OCI-LY7 (cell line): ENCODE measurements around the gene SEL1L2. TPM values are rescaled to one million over a fixed set of nuclear protein-coding genes. Genes with fewer than 3 reads are reported as not detected.

Source experiments
- BruUV-seq: library from RNA; stranded (reverse); fragments of 400-500 nt; replicated peaks from 2 replicates; lab custom pipeline; 2021; lab: Mats Ljungman, UMichigan
- CTCF ChIA-PET: fragments of 300-600 bp; sonication (Branson Sonifier 250); formaldehyde crosslinking; loops from one replicate; lab custom pipeline; 2022; ENCODE audit warnings: antibody characterized with exemption; ENCODE audit not compliant: unreplicated experiment; lab: Charles Lee
- POLR2A ChIA-PET: fragments of 300-600 bp; sonication (Branson Sonifier 250); formaldehyde crosslinking; loops from one replicate; lab custom pipeline; 2022; ENCODE audit warnings: antibody characterized with exemption; lab: Charles Lee
- DNase-seq: peaks from one replicate; pipeline ENCODE4 v3.0.0-alpha.2; 2015; ENCODE audit warnings: low spot score
- H2AFZ ChIP-seq: fragments of 200-600 bp; sonication (generic), shearing (Covaris generic); 2 replicates; pipeline ENCODE4 v1.6.1; 2014; ENCODE audit warnings: mild to moderate bottlenecking, antibody characterized with exemption, low read length, moderate library complexity
- H3K27ac ChIP-seq: fragments of 200-600 bp; sonication (generic); 2 replicates; pipeline ENCODE4 v1.5.1; 2014; ENCODE audit warnings: mixed run types, low read depth, mild to moderate bottlenecking, moderate library complexity, low read length, inconsistent platforms; ENCODE audit not compliant: poor library complexity, severe bottlenecking
- H3K36me3 ChIP-seq: fragments of 200-600 bp; sonication (generic); 2 replicates; pipeline ENCODE4 v1.6.1; 2014; ENCODE audit warnings: mild to moderate bottlenecking, antibody characterized with exemption, low read length, moderate library complexity, mixed read lengths; ENCODE audit not compliant: insufficient read depth
- H3K4me1 ChIP-seq: fragments of 200-600 bp; sonication (generic); 2 replicates; pipeline ENCODE4 v1.5.1; 2014; ENCODE audit warnings: mild to moderate bottlenecking, low read length; ENCODE audit not compliant: insufficient read depth, poor library complexity, severe bottlenecking
- H3K4me2 ChIP-seq: fragments of 200-600 bp; sonication (generic); 2 replicates; pipeline ENCODE4 v1.6.1; 2014; ENCODE audit warnings: mild to moderate bottlenecking, low read length
- H3K4me3 ChIP-seq: fragments of 200-600 bp; sonication (generic); 2 replicates; pipeline ENCODE4 v1.5.1; 2014; ENCODE audit warnings: mild to moderate bottlenecking, low read depth, low read length; ENCODE audit not compliant: poor library complexity, severe bottlenecking
- H3K79me2 ChIP-seq: fragments of 200-600 bp; sonication (generic); 2 replicates; pipeline ENCODE4 v1.6.1; 2016; ENCODE audit warnings: low read depth, mild to moderate bottlenecking, low read length, moderate library complexity, mixed read lengths; ENCODE audit not compliant: insufficient read depth
- H3K9me2 ChIP-seq: fragments of 200-600 bp; sonication (generic); 2 replicates; pipeline ENCODE4 v1.6.1; 2016; ENCODE audit warnings: mild to moderate bottlenecking, low read length, mixed read lengths; ENCODE audit not compliant: insufficient read depth
- H3K9me3 ChIP-seq: fragments of 200-600 bp; sonication (generic); 2 replicates; pipeline ENCODE4 v1.6.1; 2014; ENCODE audit warnings: mild to moderate bottlenecking, mixed run types, low read length, mixed read lengths
- H4K20me1 ChIP-seq: fragments of 200-600 bp; sonication (generic); 2 replicates; pipeline ENCODE4 v1.6.1; 2014; ENCODE audit warnings: mild to moderate bottlenecking, antibody characterized with exemption, low read length, moderate library complexity, mixed read lengths; ENCODE audit not compliant: insufficient read depth
- CTCF ChIP-seq: fragments of 200-600 bp; sonication (generic); conservative IDR thresholded peaks from 2 replicates; pipeline ENCODE4 v1.5.1; 2014; ENCODE audit warnings: mild to moderate bottlenecking, antibody characterized with exemption, low read length, moderate library complexity, mixed read lengths
- EZH2phosphoT487 ChIP-seq: fragments of 200-600 bp; sonication (generic); IDR thresholded peaks from 2 replicates; pipeline ENCODE4 v1.6.1; 2018; ENCODE audit warnings: low read depth, borderline replicate concordance, mild to moderate bottlenecking, mixed run types, antibody characterized with exemption, low read length, moderate library complexity, mixed read lengths
- intact Hi-C: fragments of 100-400 bp; cut with micrococcal nuclease; formaldehyde crosslinking; loops from one replicate; pipeline ENCODE4 v1.10.0; 2022; ENCODE audit not compliant: unreplicated experiment
- total RNA-seq, 2 experiments: library from RNA; depleted of rRNA in 1 of 2; stranded (reverse); fragments of >200 nt in 1 of 2; shearing (Covaris generic) in 1 of 2; gene quantifications; 2 replicates each; pipeline ENCODE4 v1.2.3, GENCODE V29; 2014 to 2022

The SEL1L2 gene
- total RNA-seq, 2 experiments from 2014 or later: not detected

GRCh38 chr20:13891575-13891974 is 98.8 kb downstream of the SEL1L2 start:
- CTCF ChIA-PET: no interaction called here
- Histone ChIP-seq H3K36me3 (no peaks in the 10 kb centered on the region), H3K27ac (no peak overlapping the region), H3K4me1 (no peaks in the 10 kb centered on the region), H3K4me2 (no peak overlapping the region), H3K9me2 (no peaks in the 10 kb centered on the region), H3K79me2 (no peaks in the 10 kb centered on the region), H3K9me3 (no peaks in the 10 kb centered on the region), H2AFZ (no peak overlapping the region), H3K4me3 (no peak overlapping the region), H4K20me1 (no peaks in the 10 kb centered on the region)
- POLR2A ChIA-PET: interaction anchor here (0.6 kb wide), 2 partner anchors 60 to 599 kb away, joined by 3 read pairs; no protein-coding TSS in a partner anchor
- DNase-seq: no peak
- BruUV-seq: no TSS peak
- intact Hi-C loops: no loop called here
- TF ChIP-seq EZH2phosphoT487: no peak
- TF ChIP-seq CTCF: no peak

DNA sequence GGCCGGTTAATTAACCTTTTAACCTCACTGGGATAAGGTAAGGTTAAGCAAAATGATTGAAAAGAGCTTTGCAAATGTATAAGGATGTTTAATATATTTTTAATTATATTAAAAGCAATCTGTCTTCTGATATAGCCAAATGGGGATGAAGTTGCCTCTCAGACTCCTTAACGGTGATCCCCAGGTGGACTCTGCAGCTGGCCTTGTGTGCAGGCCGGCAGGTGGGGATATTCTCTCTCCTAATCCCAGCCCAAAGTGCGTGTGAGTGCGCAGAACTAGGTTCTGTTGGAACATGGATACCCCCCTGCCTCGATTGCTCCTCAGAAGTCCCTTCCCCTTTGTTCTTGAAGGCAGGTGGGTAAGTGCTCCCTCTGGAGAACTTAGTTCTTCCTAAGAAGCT is 105.6 kb downstream of the SEL1L2 start:
- Histone ChIP-seq H3K27ac (no peak overlapping the region), H4K20me1 (no peaks in the 10 kb centered on the region), H3K4me3 (no peak overlapping the region), H3K4me1 (no peaks in the 10 kb centered on the region), H2AFZ (no peak overlapping the region), H3K9me2 (no peaks in the 10 kb centered on the region), H3K79me2 (no peaks in the 10 kb centered on the region), H3K36me3 (no peaks in the 10 kb centered on the region), H3K4me2 (no peak overlapping the region), H3K9me3 (no peaks in the 10 kb centered on the region)
- ChIA-PET CTCF (no interaction called here), POLR2A (no interaction called here)
- DNase-seq: no peak
- intact Hi-C loops: no loop called here
- no TSS peak for BruUV-seq
- TF ChIP-seq CTCF: no peak

DNA sequence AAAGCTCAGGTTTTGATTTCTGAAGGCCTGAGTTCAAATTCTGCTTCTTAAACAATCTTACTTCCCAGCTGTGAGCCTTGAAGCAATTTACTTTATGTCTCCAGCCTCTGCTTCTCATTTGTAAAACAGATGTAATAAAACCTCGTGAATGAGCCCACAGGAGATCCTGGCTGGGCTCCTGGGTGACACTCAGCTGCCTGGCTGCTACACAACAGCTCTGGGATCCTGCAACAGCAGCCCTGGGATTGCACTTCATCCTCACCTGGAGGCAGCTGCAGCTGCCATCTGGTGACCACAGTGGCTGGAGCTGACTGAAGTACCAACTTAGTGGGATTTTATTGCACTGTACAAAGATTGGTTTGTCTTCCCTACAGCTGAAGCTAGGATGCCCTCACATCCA is 107.0 kb downstream of the SEL1L2 start:
- CTCF ChIA-PET: no interaction called here
- H3K4me1 ChIP-seq: no peaks in the 10 kb centered on the region
- H3K9me3 ChIP-seq: no peaks in the 10 kb centered on the region
- H2AFZ ChIP-seq: no peak overlapping the region
- TF ChIP-seq CTCF (no peak), EZH2phosphoT487 (no peak)
- no peak overlapping the region for H3K4me3 ChIP-seq
- no peak for DNase-seq
- POLR2A ChIA-PET: interaction anchor here (0.6 kb wide), 1 partner anchor 22 kb away, joined by 4 read pairs; no protein-coding TSS in a partner anchor
- no peak overlapping the region for H3K27ac ChIP-seq
- intact Hi-C loops: no loop called here
- H3K4me2 ChIP-seq: no peak overlapping the region
- H4K20me1 ChIP-seq: no peaks in the 10 kb centered on the region
- no peaks in the 10 kb centered on the region for H3K36me3 ChIP-seq
- no peaks in the 10 kb centered on the region for H3K9me2 ChIP-seq
- H3K79me2 ChIP-seq: no peaks in the 10 kb centered on the region
- BruUV-seq: no TSS peak
